ENCODE results near the gene LPAR5.

LPAR5 gene

DNA sequence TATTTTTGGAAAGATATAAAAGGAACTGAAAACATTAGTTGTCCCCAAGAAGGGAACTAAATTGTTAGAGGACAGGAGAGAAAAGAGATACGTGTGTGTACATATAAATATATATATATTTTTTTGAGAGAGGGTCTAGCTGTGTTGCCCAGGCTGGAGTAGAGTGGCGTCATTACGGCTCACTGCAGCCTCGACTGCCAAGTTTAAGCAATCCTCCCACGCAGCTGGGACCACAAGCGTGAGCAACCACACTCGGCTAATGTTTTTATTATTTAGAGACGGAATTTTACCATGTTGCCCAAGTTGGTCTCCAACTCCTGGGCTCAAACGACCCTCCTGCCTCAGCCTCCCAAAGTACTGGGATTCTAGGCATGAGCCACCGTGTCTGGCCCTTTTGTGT lies 51.5 kb downstream of the LPAR5 start:
- H3K4me2 ChIP-seq (ENCODE audit: low read length), result no peak overlapping the region
- H3K79me2 ChIP-seq (ENCODE audit: low read length), result no peaks in the 10 kb centered on the region; the same call in 1 of the 2 replicates
- no peak overlapping the region for H3K9ac ChIP-seq (ENCODE audit: low read length)
- no peak overlapping the region for H3K27ac ChIP-seq (ENCODE audit: low read length)
- TF ChIP-seq EZH2phosphoT487 (IDR thresholded peaks at IDR 0.05; ENCODE audit: low read depth), result no peak
- TF ChIP-seq, protein P1, sequence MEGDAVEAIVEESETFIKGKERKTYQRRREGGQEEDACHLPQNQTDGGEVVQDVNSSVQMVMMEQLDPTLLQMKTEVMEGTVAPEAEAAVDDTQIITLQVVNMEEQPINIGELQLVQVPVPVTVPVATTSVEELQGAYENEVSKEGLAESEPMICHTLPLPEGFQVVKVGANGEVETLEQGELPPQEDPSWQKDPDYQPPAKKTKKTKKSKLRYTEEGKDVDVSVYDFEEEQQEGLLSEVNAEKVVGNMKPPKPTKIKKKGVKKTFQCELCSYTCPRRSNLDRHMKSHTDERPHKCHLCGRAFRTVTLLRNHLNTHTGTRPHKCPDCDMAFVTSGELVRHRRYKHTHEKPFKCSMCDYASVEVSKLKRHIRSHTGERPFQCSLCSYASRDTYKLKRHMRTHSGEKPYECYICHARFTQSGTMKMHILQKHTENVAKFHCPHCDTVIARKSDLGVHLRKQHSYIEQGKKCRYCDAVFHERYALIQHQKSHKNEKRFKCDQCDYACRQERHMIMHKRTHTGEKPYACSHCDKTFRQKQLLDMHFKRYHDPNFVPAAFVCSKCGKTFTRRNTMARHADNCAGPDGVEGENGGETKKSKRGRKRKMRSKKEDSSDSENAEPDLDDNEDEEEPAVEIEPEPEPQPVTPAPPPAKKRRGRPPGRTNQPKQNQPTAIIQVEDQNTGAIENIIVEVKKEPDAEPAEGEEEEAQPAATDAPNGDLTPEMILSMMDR (IDR thresholded peaks at IDR 0.05; ENCODE audit: low read depth, low read length), result no peak
- no peaks in the 10 kb centered on the region for H3K4me1 ChIP-seq (ENCODE audit: low read length)
- no peaks in the 10 kb centered on the region for H4K20me1 ChIP-seq (ENCODE audit: insufficient read depth, low read length)
- no peak overlapping the region for H2AFZ ChIP-seq (ENCODE audit: low read depth, low read length)
- H3K36me3 ChIP-seq (replicated peaks; ENCODE audit: low read depth, low read length), result peaks cover 58% of the 10 kb centered on the region
- H3K9me3 ChIP-seq (ENCODE audit: insufficient read depth, low read length), result no peaks in the 10 kb centered on the region
- no peak overlapping the region for H3K4me3 ChIP-seq (ENCODE audit: low read length)
- no peaks in the 10 kb centered on the region for H3K27me3 ChIP-seq (ENCODE audit: low read depth, low read length)

DNA sequence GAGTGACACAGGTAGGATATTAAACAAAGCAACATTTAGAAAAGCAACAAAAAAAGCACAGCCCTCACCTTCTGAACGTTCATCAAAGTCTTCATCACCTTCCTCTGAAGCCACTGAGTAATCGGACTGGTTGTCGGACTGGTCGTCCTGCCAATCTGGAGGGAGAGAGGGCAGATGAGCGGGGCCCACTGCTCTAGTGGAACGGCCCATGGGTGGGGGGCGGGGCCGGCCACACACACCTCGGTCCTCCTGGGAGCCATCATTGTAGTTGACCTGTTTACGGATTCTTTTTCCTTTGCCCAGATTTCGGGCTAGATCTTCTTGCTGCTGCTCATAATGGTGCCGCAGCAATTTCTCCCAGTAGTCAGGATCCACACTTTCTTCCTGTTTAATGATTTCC lies 52.8 kb downstream of the LPAR5 start:
- no peak overlapping the region for H3K4me3 ChIP-seq (ENCODE audit: low read length)
- H3K27me3 ChIP-seq (ENCODE audit: low read depth, low read length), result no peaks in the 10 kb centered on the region
- H4K20me1 ChIP-seq (ENCODE audit: insufficient read depth, low read length), result no peaks in the 10 kb centered on the region
- no peak overlapping the region for H3K27ac ChIP-seq (ENCODE audit: low read length)
- H3K79me2 ChIP-seq (ENCODE audit: low read length), result no peaks in the 10 kb centered on the region; the same call in 1 of the 2 replicates
- no peaks in the 10 kb centered on the region for H3K9me3 ChIP-seq (ENCODE audit: insufficient read depth, low read length)
- H3K4me2 ChIP-seq (ENCODE audit: low read length), result no peak overlapping the region
- H3K4me1 ChIP-seq (ENCODE audit: low read length), result no peaks in the 10 kb centered on the region
- no peak overlapping the region for H2AFZ ChIP-seq (ENCODE audit: low read depth, low read length)
- TF ChIP-seq EZH2phosphoT487 (IDR thresholded peaks at IDR 0.05; ENCODE audit: low read depth), result no peak
- TF ChIP-seq, protein P1 (IDR thresholded peaks at IDR 0.05; ENCODE audit: low read depth, low read length), result no peak
- no peak overlapping the region for H3K9ac ChIP-seq (ENCODE audit: low read length)
- H3K36me3 ChIP-seq (replicated peaks; ENCODE audit: low read depth, low read length), result peaks cover 61% of the 10 kb centered on the region

DNA sequence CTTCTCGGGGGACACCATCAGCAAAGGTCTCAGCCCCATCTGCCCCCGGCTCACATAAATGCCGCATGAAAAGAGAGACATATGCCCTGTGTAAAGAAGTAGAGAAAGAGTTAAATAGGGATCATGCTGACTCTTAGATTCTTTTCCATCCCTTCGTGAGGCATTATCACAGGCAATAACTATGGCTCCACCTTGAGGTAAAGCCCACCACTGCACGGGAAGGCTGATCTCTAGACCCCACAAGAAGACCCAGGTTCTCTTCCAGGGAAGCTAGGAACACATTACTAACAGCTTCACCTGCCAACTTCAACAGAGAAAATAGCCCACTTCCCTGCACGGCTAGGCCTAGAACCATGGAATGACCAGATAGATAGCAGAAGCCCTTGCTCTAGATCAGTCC lies 53.6 kb downstream of the LPAR5 start:
- Histone ChIP-seq H3K27me3 (ENCODE audit: low read depth, low read length) (no peaks in the 10 kb centered on the region), H3K9ac (ENCODE audit: low read length) (no peak overlapping the region), H3K4me1 (ENCODE audit: low read length) (no peaks in the 10 kb centered on the region), H2AFZ (ENCODE audit: low read depth, low read length) (no peak overlapping the region), H3K27ac (ENCODE audit: low read length) (no peak overlapping the region), H3K9me3 (ENCODE audit: insufficient read depth, low read length) (no peaks in the 10 kb centered on the region), H3K79me2 (ENCODE audit: low read length) (no peaks in the 10 kb centered on the region; the same call in 1 of the 2 replicates), H3K4me2 (ENCODE audit: low read length) (no peak overlapping the region), H4K20me1 (ENCODE audit: insufficient read depth, low read length) (no peaks in the 10 kb centered on the region), H3K36me3 (replicated peaks; ENCODE audit: low read depth, low read length) (peaks cover 61% of the 10 kb centered on the region), H3K4me3 (ENCODE audit: low read length) (no peak overlapping the region)
- TF ChIP-seq EZH2phosphoT487 (IDR thresholded peaks at IDR 0.05; ENCODE audit: low read depth), result no peak
- TF ChIP-seq, protein P1 (IDR thresholded peaks at IDR 0.05; ENCODE audit: low read depth, low read length), result no peak; the same call in 1 of the 2 replicates

DNA sequence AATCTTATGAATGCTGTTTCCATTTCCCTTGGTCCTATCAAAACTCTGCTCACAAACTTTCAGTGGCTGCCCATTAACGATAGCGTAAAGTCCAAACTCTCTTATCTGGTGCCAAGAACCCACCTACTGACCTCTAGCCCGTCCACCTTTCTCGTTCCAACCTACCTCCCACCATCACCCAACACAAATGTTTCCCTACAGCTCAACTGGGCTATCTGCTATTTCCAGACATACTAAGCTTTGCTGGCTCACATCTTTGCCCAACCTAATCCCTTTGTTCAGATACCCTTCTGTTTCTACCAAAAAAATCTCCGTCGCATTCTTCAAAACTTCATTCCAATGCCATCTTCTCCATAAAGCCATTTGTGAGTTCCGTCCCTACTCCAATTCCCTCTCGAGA lies 60.1 kb downstream of the LPAR5 start:
- no peak overlapping the region for H3K9ac ChIP-seq (ENCODE audit: low read length)
- H3K27ac ChIP-seq (ENCODE audit: low read length), result no peak overlapping the region
- no peaks in the 10 kb centered on the region for H3K4me1 ChIP-seq (ENCODE audit: low read length)
- TF ChIP-seq, protein P1 (IDR thresholded peaks at IDR 0.05; ENCODE audit: low read depth, low read length), result no peak
- no peak for TF ChIP-seq EZH2phosphoT487 (IDR thresholded peaks at IDR 0.05; ENCODE audit: low read depth)
- no peaks in the 10 kb centered on the region for H3K27me3 ChIP-seq (ENCODE audit: low read depth, low read length)
- no peak overlapping the region for H3K4me2 ChIP-seq (ENCODE audit: low read length)
- no peaks in the 10 kb centered on the region for H3K79me2 ChIP-seq (ENCODE audit: low read length)
- no peak overlapping the region for H2AFZ ChIP-seq (ENCODE audit: low read depth, low read length)
- no peak overlapping the region for H3K4me3 ChIP-seq (ENCODE audit: low read length)
- peaks cover 61% of the 10 kb centered on the region for H3K36me3 ChIP-seq (replicated peaks; ENCODE audit: low read depth, low read length)
- H4K20me1 ChIP-seq (ENCODE audit: insufficient read depth, low read length), result no peaks in the 10 kb centered on the region
- H3K9me3 ChIP-seq (ENCODE audit: insufficient read depth, low read length), result no peaks in the 10 kb centered on the region

All from OCI-LY3 (cell line).